ENCODE data around the gene SRD5A1.

DNA sequence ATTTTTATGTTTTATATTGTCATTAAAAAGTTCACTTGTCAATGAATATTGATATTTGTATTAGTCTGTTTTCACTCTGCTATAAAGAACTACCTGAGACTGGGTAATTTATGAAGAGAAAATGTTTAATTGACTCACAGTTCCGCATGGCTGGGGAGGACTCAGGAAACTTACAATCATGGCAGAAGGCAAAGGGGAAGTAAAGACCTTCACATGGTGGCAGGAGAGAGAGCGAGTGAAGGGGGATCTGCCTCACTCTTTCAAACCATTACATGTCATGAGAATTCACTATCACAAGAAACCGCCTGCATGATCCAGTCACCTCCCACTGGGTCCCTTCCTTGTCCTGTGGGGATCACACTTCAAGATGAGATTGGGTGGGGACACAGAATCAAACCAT is 27.4 kb downstream of the SRD5A1 start:
- TF ChIP-seq EZH2phosphoT487 (IDR thresholded peaks at IDR 0.05; ENCODE audit: insufficient read depth, low read depth) (no peak), EZH2 (IDR thresholded peaks at IDR 0.05; ENCODE audit: insufficient read depth, poor library complexity, severe bottlenecking) (no peak)
